LNCaP clone FGC (cell line): ENCODE results near the gene DNASE1.

Source experiments
- DNase-seq: peaks from one replicate; pipeline ENCODE4 v3.0.0-alpha.2; 2011; ENCODE audit warnings: low read depth
- H3K4me3 ChIP-seq: 2 replicates; pipeline ENCODE4 v1.5.1; 2011; ENCODE audit warnings: mild to moderate bottlenecking, low read depth, low read length, control low read depth
- TF ChIP-seq, protein P1 (sequence below): IDR thresholded peaks from 2 replicates; pipeline ENCODE4 v1.5.1; 2012; ENCODE audit warnings: mild to moderate bottlenecking; ENCODE audit not compliant: control insufficient read depth, insufficient read depth; ENCODE audit errors: extremely low read depth

The DNASE1 gene

DNA sequence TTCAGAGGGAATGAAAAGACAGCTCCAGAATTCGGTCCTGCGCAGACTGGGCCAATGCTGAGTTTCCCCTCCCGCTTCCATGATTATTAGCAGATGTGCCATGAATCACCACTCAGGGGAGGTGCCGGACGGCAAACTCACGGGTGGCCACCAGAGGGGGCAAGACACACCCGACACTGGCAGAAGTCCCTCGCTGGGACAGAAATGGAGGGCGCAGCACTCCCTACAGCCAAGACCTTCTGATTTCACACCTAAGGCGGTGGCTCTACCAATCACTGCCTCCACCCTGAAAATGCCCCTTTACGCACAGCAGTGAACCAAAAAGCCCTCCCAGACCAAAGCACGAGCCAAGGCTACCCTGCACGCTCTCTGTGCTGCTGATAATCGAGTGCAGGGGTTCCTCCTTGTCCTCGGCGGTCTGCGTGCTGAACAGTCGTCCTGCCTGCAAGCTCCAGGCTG lies 36.0 kb downstream of the DNASE1 start:
- DNase-seq: peak; percentile 27
- TF ChIP-seq, protein P1, sequence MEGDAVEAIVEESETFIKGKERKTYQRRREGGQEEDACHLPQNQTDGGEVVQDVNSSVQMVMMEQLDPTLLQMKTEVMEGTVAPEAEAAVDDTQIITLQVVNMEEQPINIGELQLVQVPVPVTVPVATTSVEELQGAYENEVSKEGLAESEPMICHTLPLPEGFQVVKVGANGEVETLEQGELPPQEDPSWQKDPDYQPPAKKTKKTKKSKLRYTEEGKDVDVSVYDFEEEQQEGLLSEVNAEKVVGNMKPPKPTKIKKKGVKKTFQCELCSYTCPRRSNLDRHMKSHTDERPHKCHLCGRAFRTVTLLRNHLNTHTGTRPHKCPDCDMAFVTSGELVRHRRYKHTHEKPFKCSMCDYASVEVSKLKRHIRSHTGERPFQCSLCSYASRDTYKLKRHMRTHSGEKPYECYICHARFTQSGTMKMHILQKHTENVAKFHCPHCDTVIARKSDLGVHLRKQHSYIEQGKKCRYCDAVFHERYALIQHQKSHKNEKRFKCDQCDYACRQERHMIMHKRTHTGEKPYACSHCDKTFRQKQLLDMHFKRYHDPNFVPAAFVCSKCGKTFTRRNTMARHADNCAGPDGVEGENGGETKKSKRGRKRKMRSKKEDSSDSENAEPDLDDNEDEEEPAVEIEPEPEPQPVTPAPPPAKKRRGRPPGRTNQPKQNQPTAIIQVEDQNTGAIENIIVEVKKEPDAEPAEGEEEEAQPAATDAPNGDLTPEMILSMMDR: peak; percentile 84
- no peak overlapping the region for H3K4me3 ChIP-seq

DNA sequence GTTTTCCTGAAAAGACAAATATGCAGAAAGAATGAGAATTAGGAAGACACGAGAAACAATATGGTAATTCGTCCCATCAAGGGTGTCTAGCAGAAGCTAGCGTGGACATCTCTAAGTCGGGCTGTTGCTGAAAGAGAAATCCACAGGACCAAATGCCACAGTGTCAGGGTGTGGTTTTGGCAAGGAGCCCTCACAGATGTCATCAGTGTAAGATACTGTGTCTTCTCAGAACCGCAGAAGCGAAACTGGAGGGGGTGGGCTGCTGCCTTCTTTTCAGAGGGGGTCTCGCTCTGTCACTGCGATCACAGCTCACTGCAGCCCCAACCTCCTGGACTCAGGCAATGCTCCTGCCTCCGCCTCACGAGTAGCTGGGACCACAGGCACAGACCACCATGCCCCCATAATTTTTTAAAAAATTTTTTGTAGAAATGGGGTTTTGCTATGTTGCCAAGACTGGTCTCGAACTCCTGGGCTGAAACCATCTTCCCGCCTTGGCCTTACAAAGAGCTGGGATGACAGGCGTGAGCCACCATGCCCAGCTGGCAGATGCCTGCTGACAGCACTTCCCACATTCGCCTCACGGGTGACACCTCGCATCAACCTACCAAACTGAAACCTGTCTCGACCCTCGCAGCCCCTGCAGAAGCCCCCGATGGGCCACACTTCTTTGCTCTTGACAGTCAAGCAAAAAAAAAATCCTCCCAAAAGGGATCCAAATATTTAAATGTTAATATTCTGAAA lies 36.7 kb downstream of the DNASE1 start:
- TF ChIP-seq, protein P1: no peak
- no peak overlapping the region for H3K4me3 ChIP-seq
- no peak for DNase-seq

DNA sequence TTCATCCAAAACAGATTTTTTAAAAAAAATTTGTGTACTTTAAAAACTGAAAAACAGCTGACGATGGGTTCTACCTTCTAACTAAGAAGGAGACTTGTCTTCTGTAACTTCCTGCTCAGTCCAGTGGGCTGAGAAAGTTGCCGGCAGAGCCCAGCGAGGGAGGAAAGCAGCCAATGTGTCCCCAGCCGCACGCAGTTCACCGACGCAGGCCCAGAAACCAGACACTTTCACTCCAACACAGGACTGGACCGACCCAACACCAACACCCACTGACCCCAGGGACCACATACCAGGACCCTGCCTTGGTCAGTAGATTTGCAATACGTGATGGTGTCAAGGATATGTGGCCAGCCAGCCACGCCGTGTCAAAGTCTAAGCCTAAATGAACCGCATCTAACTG lies 37.3 kb downstream of the DNASE1 start:
- TF ChIP-seq, protein P1: no peak
- DNase-seq: no peak
- H3K4me3 ChIP-seq: no peak overlapping the region

DNA sequence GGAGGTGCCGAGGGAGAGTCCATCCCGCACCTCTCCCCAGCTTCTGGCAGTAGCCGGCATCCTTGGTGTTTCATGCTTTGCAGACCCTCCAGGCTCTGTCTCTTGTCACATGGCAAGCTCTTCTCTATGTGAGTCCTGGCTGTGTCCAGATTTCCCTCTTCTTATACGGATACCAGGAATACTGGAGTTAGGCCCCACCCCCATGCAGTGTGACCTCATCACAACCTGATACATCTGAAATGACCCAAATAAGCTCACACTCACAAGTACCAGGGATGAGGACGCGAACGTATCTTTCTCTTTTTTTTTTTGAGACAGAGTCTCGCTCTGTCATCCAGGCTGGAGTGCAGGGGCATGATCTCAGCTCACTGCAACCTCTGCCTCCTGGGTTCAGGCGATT lies 39.6 kb downstream of the DNASE1 start:
- TF ChIP-seq, protein P1: no peak
- H3K4me3 ChIP-seq: no peak overlapping the region
- no peak for DNase-seq

DNA sequence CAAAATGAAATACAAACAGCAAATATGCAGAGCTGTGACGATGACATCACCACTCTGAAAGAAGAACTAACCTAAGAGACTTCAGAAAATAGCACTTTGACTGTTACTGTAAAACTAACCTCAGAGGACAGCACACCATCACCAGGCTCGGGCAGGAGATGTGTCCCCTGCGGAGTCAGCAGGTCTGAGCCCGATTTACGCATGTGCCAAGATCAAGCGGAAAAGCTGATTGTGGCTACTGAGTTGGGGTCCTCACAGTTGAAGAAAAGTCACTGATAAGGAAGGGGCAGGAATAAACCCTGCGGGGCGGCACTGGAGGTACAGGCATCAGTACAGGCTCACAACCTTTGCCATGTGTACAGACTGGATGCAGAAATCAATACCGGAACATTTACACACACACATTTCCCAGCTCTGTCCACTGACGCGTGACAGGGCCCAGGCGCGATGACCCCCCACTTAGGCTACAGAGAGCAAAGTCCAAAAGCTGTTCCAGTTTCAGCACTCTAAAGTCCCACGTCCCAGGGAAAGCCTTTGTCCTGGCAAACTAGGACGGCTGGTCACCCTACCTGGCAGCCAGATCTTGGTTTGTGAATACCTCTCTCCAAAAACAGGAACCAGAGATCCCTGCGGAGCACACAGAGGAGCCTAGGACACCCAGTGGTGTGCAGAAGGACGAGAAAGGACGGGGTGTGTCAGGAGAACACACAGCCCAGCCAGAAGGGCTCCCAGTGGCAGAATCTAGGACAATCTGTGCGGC lies 41.3 kb downstream of the DNASE1 start:
- no peak for DNase-seq
- TF ChIP-seq, protein P1: no peak
- no peak overlapping the region for H3K4me3 ChIP-seq

DNA sequence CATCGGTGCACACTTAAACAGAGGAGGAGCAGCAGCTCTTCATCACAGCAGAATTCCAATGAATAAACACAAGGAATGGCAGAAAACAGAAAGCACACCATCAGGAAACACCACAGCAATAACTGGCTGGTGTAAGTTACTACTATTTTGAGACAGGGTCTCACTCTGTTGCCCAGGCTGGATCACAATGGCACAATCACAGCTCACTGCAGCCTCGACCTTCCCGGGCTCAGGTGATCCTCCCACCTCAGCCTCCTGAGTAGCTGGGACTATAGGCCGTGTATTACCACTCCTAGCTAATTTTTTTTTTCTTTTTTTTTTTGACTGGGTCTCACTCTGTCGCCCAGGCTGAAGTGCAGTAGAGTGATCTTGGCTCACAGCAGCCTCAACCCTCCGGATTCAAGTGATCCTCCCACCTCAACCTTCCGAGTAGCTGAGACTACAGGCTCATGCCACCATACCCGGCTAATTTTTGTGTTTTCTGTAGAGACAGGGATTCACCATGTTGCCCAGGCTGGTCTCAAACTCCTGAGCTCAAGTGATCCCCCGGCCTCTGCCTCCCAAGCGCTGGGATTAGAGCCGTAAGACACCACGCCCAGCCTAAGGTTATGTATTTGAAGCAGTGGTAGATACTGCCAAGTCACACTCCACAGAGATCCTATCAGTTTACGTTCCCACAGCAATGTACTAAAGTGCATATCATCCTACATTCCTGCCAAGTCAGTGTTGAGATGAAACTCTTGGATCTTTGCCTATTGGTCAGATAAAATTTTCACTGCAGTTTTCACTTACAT lies 42.1 kb downstream of the DNASE1 start:
- peak; percentile 100 for DNase-seq
- peak overlapping the region; percentile 13; the same call in 1 of the 2 replicates for H3K4me3 ChIP-seq
- TF ChIP-seq, protein P1: no peak
